NCI-H2196 (cell line): ENCODE results near the gene MYO7A.

Source experiments
- DNase-seq: peaks from one replicate; lab custom pipeline; 2025; ENCODE audit not compliant: unreplicated experiment; lab: John Stamatoyannopoulos, UW

MYO7A gene

GRCh38 chr11:77262803-77263202 is 134.8 kb downstream of the MYO7A start:
- no peak for DNase-seq
